OCI-LY7 (cell line): ENCODE results near the gene TGFBR3.

Experiments used
- CTCF ChIP-seq: fragments of 200-600 bp; sonication (generic); conservative IDR thresholded peaks from 2 replicates; pipeline ENCODE4 v1.5.1; 2014; ENCODE audit warnings: mild to moderate bottlenecking, antibody characterized with exemption, low read length, moderate library complexity, mixed read lengths
- EZH2phosphoT487 ChIP-seq: fragments of 200-600 bp; sonication (generic); IDR thresholded peaks from 2 replicates; pipeline ENCODE4 v1.6.1; 2018; ENCODE audit warnings: low read depth, borderline replicate concordance, mild to moderate bottlenecking, mixed run types, antibody characterized with exemption, low read length, moderate library complexity, mixed read lengths

GRCh38 chr1:91784191-91784590 lies 101.8 kb downstream of the TGFBR3 start:
- TF ChIP-seq CTCF (no peak), EZH2phosphoT487 (no peak)
